GM12892 (cell line): ENCODE measurements around the gene ZNRF1.
A peak's percentile ranks its signal among the peaks of the same experiment; 100 is the strongest.
"Not testable (repeated sequence)": the region's sequence is repeated elsewhere in the genome, so short reads cannot be mapped to it uniquely, and the experiment has no call there.

Experiments used
- DNase-seq: peaks from one replicate; pipeline ENCODE4 v3.0.0; 2011; ENCODE audit not compliant: insufficient read length
- FAIRE-seq: peaks from 2 replicates; lab custom pipeline; 2011; peaks lifted over from hg19 to GRCh38; lab: Jason Lieb, UNC
- POLR2A ChIP-seq: IDR thresholded peaks from 2 replicates; pipeline ENCODE4 v1.6.1; 2011; ENCODE audit warnings: low read depth, low read length, control low read depth
- POLR2AphosphoS5 ChIP-seq: IDR thresholded peaks from 2 replicates; pipeline ENCODE4 v1.6.1; 2011; ENCODE audit warnings: low read depth, low read length, control low read depth
- TAF1 ChIP-seq: IDR thresholded peaks from 2 replicates; pipeline ENCODE4 v1.6.1; 2011; ENCODE audit warnings: low read depth, mild to moderate bottlenecking, control low read depth, low read length, borderline replicate concordance

ZNRF1 gene

DNA sequence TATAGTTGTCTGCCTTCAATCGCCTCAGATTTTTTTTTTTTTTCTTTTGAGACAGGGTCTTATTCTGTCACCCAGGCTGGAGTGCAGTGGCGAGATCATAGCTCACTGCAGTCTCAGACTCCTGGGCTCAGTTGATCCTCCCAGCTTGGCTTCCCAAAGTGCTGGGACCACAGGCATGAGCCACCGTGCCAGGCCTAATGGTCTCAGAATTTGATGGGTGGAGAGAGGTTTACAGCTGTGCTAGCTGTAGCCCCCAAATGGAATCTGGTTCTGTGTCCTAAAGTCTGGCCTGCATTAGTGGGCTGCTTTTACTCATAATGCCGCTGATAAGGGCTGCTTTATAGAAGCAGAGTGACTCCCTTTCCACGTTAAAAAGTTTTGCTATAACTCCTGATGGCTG is 5.1 kb downstream of the ZNRF1 start:
- TF ChIP-seq POLR2AphosphoS5 (no peak), TAF1 (no peak), POLR2A (no peak)

GRCh38 chr16:75004460-75004859 is 5.6 kb downstream of the ZNRF1 start:
- FAIRE-seq, result no peak
- TF ChIP-seq POLR2AphosphoS5 (no peak), POLR2A (no peak), TAF1 (no peak)
- no peak for DNase-seq

More for the DNA sequence above, 5.1 kb downstream of the ZNRF1 start:
- DNase-seq (no peak), FAIRE-seq (no peak)

DNA sequence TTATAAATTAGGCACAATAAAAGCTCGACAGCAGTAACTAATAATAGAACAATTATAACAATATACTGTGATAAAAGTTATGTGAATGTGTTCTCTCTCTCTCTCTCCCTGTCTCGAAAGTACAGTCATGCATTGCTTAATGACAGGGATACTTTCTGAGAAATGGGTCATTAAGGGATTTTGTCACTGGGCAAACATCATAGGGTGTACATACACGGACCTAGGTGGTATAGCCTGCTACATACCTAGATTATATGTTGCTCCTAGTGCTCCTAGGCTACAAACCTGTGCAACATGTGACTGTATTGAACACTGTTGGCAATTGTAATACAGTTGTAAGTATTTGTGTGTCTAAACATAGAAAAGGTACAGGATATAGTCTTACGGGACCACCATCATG is 6.9 kb downstream of the ZNRF1 start:
- FAIRE-seq (no peak), DNase-seq (no peak)
- TF ChIP-seq POLR2AphosphoS5, result no peak
- no peak for TF ChIP-seq TAF1
- TF ChIP-seq POLR2A, result no peak

DNA sequence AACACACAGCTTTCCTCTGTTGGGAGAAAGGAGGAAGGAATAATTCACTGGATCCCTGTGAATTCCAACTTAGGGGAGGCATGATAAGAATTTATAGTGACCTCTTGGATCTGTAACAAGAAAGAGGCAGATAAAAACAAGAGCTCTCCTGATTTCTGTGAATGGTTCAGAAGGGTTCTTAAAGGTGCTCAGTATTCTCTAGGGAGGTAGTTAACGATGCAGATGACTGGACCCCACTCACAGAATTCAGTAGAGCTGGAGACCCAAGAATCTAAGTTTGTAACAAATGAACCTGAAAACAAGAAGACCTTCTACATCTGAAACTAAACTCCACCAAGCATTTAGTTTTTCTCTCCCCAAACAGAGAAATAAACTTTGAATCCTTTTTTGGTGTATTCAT is 8.6 kb downstream of the ZNRF1 start:
- DNase-seq (no peak), FAIRE-seq (no peak)
- TF ChIP-seq POLR2AphosphoS5 (no peak), TAF1 (no peak), POLR2A (no peak)

GRCh38 chr16:75010427-75010826 is 11.6 kb downstream of the ZNRF1 start:
- no peak for FAIRE-seq
- TF ChIP-seq POLR2AphosphoS5, result no peak
- no peak for TF ChIP-seq POLR2A
- TF ChIP-seq TAF1, result no peak
- DNase-seq, result no peak

- TF ChIP-seq POLR2A, result peak; percentile 79
- TF ChIP-seq POLR2AphosphoS5, result peak; percentile 86
- TF ChIP-seq TAF1, result peak; percentile 72; the same call in 1 of the 2 replicates
- DNase-seq, result no peak
- peak; percentile 60 for FAIRE-seq
Measured at GRCh38 chr16:75011634-75012307, 12.9 kb downstream of the ZNRF1 start.

GRCh38 chr16:75012380-75013081 is 13.7 kb downstream of the ZNRF1 start:
- no peak for FAIRE-seq
- TF ChIP-seq POLR2A, result 0 out of 2 replicates have a peak, but pooled peaks have one; percentile 11
- TF ChIP-seq TAF1, result no peak
- no peak; the same call in none of the 2 replicates for TF ChIP-seq POLR2AphosphoS5
- DNase-seq, result no peak

DNA sequence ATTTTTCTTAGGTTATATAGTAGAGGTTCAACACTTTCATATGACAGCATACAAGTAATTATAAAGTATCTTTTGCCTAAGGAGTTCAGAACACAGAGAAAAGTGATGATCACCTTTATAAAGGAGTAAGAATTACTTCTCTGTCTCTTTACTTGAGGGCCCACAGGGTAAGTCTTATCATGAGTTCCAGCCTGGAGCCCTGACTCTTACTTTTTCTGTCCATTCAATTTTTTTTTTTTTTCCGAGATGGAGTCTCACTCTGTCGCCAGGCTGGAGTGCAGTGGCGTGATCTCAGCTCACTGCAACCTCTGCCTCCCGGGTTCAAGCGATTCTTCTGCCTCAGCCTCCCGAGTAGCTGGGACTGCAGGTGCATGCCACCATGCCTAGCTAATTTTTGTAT is 14.3 kb downstream of the ZNRF1 start:
- FAIRE-seq, DNase-seq: not testable (repeated sequence)

DNA sequence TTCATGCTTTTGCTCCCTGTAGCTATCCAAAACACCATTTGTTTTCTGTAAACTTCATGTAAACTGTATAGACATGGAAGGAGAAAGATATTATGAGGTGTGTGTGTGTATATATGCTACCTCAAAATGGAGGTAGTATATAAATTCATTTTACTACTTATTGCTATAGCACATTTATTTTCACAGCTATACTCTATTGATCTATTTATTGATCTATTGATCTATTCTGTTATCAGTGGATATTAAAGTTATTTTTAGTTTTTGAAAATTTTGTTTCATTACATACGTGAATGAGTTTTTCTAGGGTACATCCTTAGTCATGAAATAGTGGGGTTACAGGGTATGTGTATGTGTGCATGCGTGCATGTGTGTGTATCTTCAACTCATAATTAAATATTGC is 15.5 kb downstream of the ZNRF1 start:
- FAIRE-seq (no peak), DNase-seq (no peak)
- TF ChIP-seq TAF1, result no peak
- TF ChIP-seq POLR2AphosphoS5, result no peak
- TF ChIP-seq POLR2A, result no peak

GRCh38 chr16:75016451-75017081 is 17.7 kb downstream of the ZNRF1 start:
- DNase-seq, FAIRE-seq: not testable (repeated sequence)

GRCh38 chr16:75017670-75018525 is 19.1 kb downstream of the ZNRF1 start:
- no peak for FAIRE-seq
- DNase-seq, result no peak
- TF ChIP-seq POLR2A, result no peak
- TF ChIP-seq TAF1, result no peak
- TF ChIP-seq POLR2AphosphoS5, result no peak
